ENCODE measurements around the gene TDRD10.

The TDRD10 gene

DNA sequence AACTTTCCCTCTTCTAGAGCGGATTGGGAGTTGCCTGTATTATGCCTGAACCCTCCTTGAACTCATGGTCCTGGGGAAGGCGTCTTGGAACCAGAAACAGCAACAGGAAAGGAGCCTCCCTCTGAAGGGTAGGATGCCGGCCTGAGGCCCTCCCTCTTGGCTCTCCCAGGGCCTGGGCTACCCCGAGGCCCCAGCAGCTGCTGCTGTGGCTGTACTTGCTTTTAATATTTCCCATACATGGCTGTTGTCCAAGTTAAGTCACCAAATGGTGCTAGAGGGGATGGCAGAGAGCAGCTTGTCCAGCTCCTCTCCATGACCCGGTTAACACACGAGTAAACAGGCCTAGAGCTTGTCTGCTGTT is 76.0 kb downstream of the TDRD10 start:
- DNase-seq (ENCODE audit: low read depth): no peak

DNA sequence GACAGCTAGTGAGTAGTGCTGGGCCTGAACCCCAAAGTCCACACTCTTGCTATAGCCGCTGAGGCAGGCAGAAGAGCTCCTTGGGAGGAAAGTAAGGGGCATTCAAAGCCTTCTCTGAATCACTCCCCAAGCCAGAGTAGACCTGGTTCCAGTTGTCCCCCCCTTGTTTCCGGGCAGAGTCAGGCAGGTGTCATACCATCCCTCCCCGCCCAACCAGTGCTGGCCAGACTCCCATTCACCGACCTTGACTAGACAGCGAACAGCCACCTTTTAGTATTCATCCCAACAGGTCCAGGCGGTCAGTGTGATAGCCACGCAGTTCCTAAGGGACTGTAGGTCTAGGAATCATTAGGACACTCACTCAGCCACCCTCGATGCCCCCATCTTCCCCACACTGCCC is 77.4 kb downstream of the TDRD10 start:
- no peak for DNase-seq (ENCODE audit: low read depth)

DNA sequence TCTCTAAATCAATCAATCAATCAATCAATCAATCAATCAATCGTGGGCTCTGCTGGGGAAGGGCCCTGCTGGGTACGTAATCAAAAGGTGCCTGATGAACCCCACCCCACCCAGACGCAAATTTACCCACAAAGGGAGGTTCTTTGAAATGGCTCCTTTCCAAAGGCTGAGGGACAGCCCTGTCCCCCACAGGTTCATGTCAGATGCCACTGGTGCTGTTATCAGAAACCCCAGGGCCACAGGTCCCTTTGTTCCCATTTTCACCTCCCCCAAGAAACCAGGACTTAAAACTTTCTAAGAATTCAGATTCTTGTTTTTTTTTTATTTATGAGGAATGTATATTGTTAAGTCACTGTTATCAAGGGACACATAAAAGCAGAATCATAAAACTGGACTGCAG is 79.7 kb downstream of the TDRD10 start:
- DNase-seq (ENCODE audit: low read depth): no peak

DNA sequence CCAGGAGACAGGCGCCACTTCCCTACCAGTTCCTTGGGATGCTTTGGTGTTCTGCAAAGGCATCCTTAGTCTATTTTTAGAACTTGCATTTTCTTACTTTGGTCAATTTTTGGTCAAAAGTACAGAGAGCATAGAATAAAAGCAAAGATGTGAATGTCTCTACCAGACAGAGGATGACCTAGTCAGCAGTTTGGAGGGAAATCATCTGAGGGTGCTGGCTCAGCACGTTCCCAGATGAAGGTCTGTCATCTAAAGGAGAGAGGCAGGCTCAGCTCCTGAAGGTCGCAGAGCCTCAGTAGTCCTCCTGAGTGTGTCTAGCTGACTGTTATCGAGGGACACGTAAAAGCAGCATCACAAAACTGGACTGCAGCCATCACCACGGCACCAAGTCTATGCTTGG is 80.9 kb downstream of the TDRD10 start:
- no peak for DNase-seq (ENCODE audit: low read depth)

DNA sequence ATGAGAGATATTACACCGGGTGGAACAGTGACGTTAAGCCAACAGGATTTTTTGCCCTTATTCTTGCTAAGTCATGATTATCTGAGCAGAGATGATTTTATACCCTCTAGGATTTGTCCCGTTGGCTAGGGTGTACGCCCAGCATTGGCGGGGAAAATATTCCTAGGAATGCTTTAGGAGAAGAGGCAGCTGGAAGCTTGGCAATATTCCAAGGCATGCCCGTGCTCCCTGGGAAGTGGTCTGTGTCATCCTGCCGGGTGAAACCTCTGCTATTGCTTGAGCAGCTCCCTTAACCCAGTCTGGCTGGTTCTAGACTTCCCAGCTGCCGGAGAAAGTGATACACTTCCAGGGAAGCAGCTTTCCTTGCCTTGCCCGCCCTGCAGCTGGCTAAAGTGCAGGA is 81.8 kb downstream of the TDRD10 start:
- no peak for DNase-seq (ENCODE audit: low read depth)

DNA sequence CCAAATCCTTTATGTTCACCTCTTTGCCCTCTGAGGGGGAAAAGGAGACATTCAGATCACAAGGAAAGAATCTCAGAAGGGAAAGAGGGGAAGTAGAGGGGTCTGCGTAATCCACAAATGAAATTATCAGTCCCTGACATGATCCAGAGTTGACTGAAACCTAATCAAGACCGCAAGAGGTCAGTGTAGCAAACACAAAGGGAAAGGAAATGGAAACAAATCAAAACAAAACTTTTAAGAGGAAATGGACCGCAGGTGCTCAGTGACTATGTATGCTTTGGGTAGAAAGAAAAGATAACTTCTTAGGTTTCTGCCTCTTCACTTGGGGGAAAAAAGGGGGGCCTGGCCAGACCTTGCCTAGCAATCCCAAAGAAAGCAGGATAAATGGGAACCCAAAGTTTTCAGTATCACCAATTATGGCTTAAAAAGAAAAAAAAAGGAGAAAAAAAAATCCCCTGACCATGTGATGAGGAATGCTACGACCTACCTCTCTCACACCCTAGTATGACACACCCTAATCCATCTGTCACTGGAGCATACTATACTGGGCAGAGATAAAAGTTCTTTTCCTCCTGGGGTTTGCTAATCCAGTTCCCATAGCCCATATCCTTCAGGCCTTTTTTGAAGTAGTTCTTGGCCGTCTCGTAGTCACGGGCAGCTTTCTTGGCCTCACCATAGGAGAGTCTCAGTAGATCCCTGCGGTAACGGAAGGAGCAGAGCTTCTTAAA is 82.4 kb downstream of the TDRD10 start:
- DNase-seq (ENCODE audit: low read depth): no peak

DNA sequence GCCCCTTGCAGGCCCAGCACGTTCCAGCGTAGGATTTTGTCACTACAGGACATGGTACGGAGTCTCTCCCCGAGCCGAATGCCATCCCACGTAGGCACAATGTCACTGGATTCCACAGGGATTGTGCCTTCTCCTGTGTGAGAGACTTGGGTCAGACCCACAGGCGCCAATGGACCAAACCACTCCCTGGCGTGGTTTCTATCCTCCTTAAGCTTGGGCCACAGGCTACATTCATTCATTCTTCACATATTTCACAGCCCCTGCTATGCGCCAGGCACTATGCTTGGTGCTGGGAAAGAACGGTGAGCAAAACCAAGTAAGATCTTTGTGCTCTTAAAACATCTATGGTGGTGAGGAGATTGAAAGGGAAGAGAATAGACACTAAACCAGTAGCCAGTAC is 84.2 kb downstream of the TDRD10 start:
- DNase-seq (ENCODE audit: low read depth): no peak

DNA sequence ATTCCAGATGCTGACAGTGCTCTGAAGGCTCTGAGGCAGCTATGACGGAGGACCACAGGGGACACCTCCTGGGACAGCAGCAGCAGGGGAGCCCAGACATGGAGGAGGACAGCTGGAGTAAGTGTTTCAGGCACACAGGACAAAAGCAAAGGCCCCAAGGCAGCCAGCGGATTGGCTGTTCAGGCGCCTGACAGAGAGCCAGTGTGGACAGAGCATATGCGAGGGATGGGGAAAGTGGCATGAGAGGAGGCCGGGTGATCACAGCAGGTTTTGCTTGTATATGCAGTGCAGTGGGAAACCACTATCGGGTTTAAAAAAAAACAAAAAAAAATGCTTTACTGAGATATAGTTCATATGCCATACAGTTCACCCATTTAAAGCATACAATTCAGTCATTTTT is 84.6 kb downstream of the TDRD10 start:
- DNase-seq (ENCODE audit: low read depth): no peak

DNA sequence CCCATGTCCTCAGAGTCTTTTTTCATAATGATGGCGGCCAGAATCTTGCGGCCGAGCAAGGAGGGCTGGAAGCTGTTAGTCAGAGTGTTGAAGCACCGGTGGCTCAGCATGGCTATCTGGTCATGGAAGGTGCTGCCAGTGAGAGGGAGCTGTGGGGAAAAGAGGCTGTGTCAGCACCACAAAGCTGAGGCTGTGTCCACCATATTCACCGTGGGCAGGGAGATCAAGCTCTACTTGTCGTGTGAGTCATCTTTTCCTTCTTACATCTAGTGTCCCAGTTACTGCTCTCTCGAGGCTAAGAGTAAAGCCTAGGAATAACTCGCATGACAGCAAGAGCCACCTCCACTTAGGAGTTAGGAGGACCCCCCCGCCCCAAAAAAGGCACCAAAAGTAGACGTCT is 87.8 kb downstream of the TDRD10 start:
- DNase-seq (ENCODE audit: low read depth): no peak

DNA sequence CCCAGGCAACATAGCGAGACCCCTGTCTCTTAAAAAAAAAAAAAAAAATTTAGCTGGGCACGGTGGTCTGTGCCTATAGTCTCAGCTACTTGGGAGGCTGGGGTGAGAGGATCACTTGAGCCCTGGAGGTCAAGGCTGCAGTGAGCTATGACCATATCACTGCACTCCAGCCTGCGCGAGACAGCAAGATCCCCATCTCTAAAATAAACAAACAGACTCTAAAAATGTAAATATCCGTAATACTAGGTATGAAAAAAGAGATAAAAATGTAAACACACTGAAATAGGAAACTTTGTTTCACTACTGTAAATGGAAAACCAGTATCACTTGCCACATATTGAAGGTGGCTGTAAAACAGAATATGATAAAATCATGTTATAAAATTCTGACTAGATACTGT is 88.7 kb downstream of the TDRD10 start:
- DNase-seq (ENCODE audit: low read depth): no peak

DNA sequence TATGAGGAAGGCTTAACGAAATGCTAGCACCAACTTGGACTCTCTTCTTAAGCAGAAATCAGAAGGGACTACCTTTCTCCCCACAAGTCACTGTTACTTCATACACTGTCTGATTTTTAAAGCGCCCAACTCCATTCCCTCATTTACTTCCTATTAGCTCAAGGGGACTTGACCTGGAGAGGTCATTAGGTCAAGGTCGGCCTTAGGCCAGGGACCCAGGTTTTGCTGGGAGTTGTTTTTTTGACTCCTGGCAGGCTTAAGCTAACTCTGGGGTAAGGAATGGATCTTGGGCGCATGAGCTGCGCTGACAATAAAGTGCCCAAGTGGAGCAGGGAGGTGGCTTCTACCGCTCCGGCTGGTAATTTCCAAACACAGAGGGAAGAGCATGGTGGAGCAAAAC is 89.2 kb downstream of the TDRD10 start:
- DNase-seq (ENCODE audit: low read depth): no peak

DNA sequence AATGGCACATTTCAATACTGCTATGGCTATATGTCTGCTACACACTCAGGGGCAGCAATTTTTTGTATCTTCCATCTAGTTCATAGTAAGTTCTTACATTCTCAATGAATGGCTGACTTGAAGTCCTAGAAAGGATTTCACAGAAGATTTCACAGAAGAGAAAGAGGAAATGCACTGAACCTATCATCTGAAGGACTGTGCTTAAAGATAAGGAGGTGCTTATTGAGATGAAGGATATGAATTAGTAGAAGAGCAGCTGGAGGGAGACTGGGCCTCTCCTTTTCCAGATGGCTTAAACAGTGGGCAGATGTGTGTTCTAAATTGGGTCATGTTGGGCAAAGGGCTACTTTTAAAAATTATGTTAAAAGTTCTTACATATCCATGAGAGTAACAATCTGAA is 91.4 kb downstream of the TDRD10 start:
- no peak for DNase-seq (ENCODE audit: low read depth)

DNA sequence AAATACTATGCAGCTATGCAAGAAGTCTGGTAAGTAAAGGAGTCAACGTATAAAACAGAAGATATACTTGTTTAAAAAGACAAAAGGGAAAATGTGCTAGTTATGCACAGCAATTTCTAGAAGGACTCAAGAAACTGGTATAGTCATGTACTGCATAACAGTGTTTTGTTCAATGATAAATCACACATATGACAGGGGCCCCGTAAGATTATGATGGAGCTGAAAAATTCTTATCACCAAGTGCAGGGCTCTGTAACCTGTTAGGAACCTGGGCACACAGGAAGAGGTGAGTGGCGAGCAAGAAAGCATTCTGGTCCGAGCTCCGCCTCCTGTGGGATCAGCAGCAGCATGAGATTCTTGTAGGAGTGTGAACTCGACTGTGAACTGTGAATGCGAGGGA is 92.8 kb downstream of the TDRD10 start:
- no peak for DNase-seq (ENCODE audit: low read depth)

DNA sequence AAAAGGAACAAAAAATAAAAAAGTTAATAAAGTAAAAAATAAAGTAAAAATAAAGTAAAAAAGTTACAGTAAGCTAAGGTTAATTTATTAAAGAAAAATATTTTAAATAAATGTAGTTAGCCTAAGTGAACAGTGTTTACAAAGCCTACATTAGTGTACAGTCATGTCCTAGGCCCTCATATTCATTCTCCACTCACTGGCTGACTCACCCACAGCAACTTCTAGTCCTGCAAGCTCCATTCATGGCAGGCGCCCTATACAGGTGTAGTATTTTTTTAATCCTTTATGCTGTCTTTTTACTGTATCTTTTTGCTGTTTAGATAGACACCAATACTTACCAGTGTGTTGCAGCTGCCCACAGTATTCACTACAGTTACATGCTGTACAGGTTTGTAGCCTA is 93.6 kb downstream of the TDRD10 start:
- no peak for DNase-seq (ENCODE audit: low read depth)

Measured in stimulated activated CD8-positive, alpha-beta memory T cell treated with anti-CD3 and anti-CD28 coated beads, Interleukin-15, amount 100 ng/mL, for 24 hours (primary cell).